PC-9 (cell line): ENCODE measurements around the gene FAM168A.

Source experiments
- EZH2 ChIP-seq: fragments of 200-600 bp; sonication (generic); IDR thresholded peaks from 2 replicates; pipeline ENCODE4 v1.8.0; 2017; ENCODE audit warnings: antibody characterized with exemption, low read depth
- TF ChIP-seq, protein P1 (sequence below): fragments of 200-600 bp; sonication (generic); conservative IDR thresholded peaks from 2 replicates; pipeline ENCODE4 v1.6.1; 2017; ENCODE audit warnings: mixed run types, antibody characterized with exemption, mild to moderate bottlenecking, moderate library complexity

DNA sequence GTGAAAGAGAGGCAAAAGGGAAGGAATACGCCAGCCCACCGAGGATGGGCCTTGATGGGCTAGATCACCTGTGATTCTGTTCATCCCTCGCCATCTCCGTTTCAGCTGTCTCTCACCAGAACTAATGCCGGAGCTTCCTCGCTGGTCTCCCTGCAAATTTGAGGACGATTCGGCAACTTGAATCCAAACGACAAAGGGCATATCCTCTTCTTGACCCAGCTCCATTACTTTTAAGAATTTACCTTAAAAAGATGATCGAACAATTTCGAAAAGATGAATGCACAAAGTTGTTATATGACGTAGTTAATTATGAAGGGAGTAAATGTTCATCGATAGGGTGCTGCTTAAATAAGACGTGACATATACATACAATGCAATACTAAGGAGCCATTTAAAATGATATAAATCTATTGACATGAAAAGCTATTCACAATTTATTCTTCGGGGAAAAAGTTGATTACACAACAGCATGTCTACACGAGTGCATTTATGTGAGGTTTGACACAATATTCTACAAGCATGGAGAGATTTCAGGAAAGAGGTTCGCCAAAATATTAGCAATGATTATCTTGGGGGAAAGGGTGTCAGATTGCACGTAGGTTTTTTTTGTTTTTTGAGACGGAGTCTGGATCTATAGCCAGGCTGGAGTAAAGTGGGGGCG lies 937 bp upstream of the FAM168A start:
- TF ChIP-seq, protein P1, sequence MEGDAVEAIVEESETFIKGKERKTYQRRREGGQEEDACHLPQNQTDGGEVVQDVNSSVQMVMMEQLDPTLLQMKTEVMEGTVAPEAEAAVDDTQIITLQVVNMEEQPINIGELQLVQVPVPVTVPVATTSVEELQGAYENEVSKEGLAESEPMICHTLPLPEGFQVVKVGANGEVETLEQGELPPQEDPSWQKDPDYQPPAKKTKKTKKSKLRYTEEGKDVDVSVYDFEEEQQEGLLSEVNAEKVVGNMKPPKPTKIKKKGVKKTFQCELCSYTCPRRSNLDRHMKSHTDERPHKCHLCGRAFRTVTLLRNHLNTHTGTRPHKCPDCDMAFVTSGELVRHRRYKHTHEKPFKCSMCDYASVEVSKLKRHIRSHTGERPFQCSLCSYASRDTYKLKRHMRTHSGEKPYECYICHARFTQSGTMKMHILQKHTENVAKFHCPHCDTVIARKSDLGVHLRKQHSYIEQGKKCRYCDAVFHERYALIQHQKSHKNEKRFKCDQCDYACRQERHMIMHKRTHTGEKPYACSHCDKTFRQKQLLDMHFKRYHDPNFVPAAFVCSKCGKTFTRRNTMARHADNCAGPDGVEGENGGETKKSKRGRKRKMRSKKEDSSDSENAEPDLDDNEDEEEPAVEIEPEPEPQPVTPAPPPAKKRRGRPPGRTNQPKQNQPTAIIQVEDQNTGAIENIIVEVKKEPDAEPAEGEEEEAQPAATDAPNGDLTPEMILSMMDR: no peak
- TF ChIP-seq EZH2: no peak
